ENCODE measurements around the gene PLK1.
A peak's percentile ranks its signal among the peaks of the same experiment; 100 is the strongest.
"Not testable (repeated sequence)": the region's sequence is repeated elsewhere in the genome, so short reads cannot be mapped to it uniquely, and the experiment has no call there.

Gene PLK1

GRCh38 chr16:23678430-23679273 lies at the start of gene PLK1:
TSS of gene PLK1 (plus strand) at chr16:23678889. CDS start at chr16:23678933, 44 bp downstream.
- DNase-seq, result peak; percentile 26 to 51 (median 40)

- DNase-seq, result no peak
Observed at GRCh38 chr16:23629516-23629915, 49.2 kb upstream of the PLK1 start.

GRCh38 chr16:23631874-23632273 lies 46.8 kb upstream of the PLK1 start:
- DNase-seq, result not testable (repeated sequence)

- DNase-seq, result no peak
Observed at GRCh38 chr16:23634461-23635036, 44.1 kb upstream of the PLK1 start.

GRCh38 chr16:23635958-23636357 lies 42.7 kb upstream of the PLK1 start:
- DNase-seq, result no peak

GRCh38 chr16:23640615-23640930 lies 38.1 kb upstream of the PLK1 start:
- no peak for DNase-seq

GRCh38 chr16:23640931-23641765 lies 37.5 kb upstream of the PLK1 start, which contains the start of the genes DCTN5 and PALB2:
TSS of gene DCTN5 (plus strand) at chr16:23641466. CDS start at chr16:23641543, 77 bp downstream.
TSS of gene PALB2 (minus strand) at chr16:23641310. CDS start at chr16:23641157, 153 bp downstream.
- peak; percentile 57 to 70 (median 60) for DNase-seq

GRCh38 chr16:23642246-23642774 lies 36.4 kb upstream of the PLK1 start:
- DNase-seq, result no peak

GRCh38 chr16:23650674-23651416 lies 27.8 kb upstream of the PLK1 start:
- DNase-seq, result no peak

GRCh38 chr16:23651943-23652468 lies 26.7 kb upstream of the PLK1 start:
- DNase-seq, result no peak

GRCh38 chr16:23663918-23664317 lies 14.8 kb upstream of the PLK1 start:
- DNase-seq, result no peak

- DNase-seq, result no peak
Observed at GRCh38 chr16:23666571-23667354, 11.9 kb upstream of the PLK1 start.

- DNase-seq, result no peak
Observed at GRCh38 chr16:23667355-23667659, 11.4 kb upstream of the PLK1 start.

- no peak for DNase-seq
Observed at GRCh38 chr16:23668225-23668624, 10.5 kb upstream of the PLK1 start.

GRCh38 chr16:23668873-23669272 lies 9.8 kb upstream of the PLK1 start:
- DNase-seq, result no peak

GRCh38 chr16:23670137-23670776 lies 8.4 kb upstream of the PLK1 start:
- DNase-seq, result no peak

GRCh38 chr16:23673971-23674614 lies 4.6 kb upstream of the PLK1 start:
- no peak for DNase-seq

GRCh38 chr16:23676924-23677480 lies 1.7 kb upstream of the PLK1 start:
- no peak for DNase-seq

GRCh38 chr16:23679274-23679985 lies 741 bp downstream of the PLK1 start:
- DNase-seq, result no peak

- no peak for DNase-seq
Observed at GRCh38 chr16:23679986-23680336, 1.3 kb downstream of the PLK1 start.

Measured in activated naive CD4-positive, alpha-beta T cell (primary cell).